NT2/D1 (cell line): ENCODE data around the gene ACACB.

Experiments used
- YY1 ChIP-seq: IDR thresholded peaks from 2 replicates; pipeline ENCODE4 v1.6.1; 2011; ENCODE audit not compliant: insufficient read length, insufficient read depth
- ZNF274 ChIP-seq: IDR thresholded peaks from 2 replicates; pipeline ENCODE4 v1.6.1; 2011; ENCODE audit warnings: mild to moderate bottlenecking, low read depth, low read length

- TF ChIP-seq ZNF274 (no peak), YY1 (no peak)
Measured at GRCh38 chr12:109286252-109286651, 169.9 kb downstream of the ACACB start.
